Measurements from ENCODE around the gene JCAD. TPM values are rescaled to one million over a fixed set of nuclear protein-coding genes. Genes with fewer than 3 reads are reported as not detected.

The JCAD gene
- total RNA-seq, 4 donors from 2014 or later = 26.6 to 38.5 (median 28.1) TPM

DNA sequence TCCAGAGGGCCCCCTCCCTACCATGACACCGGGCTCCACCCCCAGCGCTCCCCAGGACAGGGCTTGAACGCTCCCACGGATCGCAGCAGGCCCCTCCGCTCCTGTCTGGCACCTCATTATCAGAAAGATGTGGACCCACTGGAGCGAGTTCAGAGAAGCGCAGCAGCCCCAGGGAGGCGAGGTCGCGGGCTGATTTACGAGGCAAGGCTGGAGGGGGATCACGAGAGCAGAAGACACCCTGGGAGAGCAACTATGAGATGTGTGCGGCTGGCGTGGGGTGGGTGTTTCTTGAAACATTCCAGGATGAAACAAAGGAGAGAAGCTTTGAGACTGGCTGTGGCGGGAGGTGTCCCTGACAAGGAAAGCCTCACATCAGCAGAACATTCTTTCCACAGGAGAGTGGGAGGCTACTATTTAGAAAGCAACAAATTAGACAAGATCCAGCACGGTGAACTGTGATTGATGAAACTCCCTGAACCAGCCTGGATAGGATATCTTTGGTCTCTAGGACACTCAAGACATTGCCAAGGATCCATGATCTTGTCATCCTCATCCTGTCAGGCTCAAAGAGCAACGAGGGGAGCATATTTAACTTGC is 66.0 kb downstream of the JCAD start:
- intact Hi-C loops (cut with DNase I) = no loop called here
- Histone ChIP-seq H3K4me3 (replicated peaks in 1 of 3) (no peak overlapping the region), H3K27ac (no peak overlapping the region)

DNA sequence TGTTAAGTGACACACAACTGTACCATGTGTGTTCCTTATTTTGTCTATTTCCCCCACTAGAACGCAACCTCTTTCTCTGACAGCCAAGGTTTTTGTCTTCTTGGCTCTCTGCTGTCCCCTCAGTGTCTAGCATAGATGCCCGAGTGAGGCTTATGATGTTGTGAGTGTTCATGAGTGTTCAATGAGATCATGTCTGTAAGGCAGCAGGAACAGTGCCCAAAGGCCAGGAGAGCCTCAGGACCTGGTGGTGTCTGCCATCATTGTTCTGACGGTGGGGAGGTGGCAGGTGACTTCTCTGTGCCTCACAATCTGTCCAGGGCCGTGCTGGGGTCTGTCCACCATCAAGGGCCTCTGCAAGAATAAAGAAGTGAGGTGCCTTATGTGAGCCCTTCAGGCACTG is 66.5 kb downstream of the JCAD start:
- no peak for DNase-seq
- Histone ChIP-seq H3K9me3 (no peaks in the 10 kb centered on the region), H3K4me3 (replicated peaks in 1 of 3) (no peak overlapping the region), H3K36me3 (no peaks in the 10 kb centered on the region), H3K27ac (no peak overlapping the region), H3K4me1 (peaks cover 7 to 20% of the 10 kb centered on the region in 2 donors), H3K27me3 (no peaks in the 10 kb centered on the region)
- TF ChIP-seq CTCF (IDR thresholded peaks at IDR 0.05) (no peak), POLR2A (IDR thresholded peaks at IDR 0.05) (no peak)
- intact Hi-C loops (cut with DNase I) = no loop called here
- 87 to 88% methylated on average over 4 of the region's 4 CpGs for WGBS, 2 donors

More for the DNA sequence above, 66.0 kb downstream of the JCAD start:
- 87 to 88% methylated on average over 17 to 18 of the region's 18 CpGs for WGBS, 2 donors
- DNase-seq = no peak
- H3K27me3 ChIP-seq = no peaks in the 10 kb centered on the region
- TF ChIP-seq POLR2A (IDR thresholded peaks at IDR 0.05) (no peak), CTCF (IDR thresholded peaks at IDR 0.05) (no peak)
- H3K36me3 ChIP-seq = no peaks in the 10 kb centered on the region
- peaks cover 7 to 20% of the 10 kb centered on the region in 2 donors for H3K4me1 ChIP-seq
- no peaks in the 10 kb centered on the region for H3K9me3 ChIP-seq

DNA sequence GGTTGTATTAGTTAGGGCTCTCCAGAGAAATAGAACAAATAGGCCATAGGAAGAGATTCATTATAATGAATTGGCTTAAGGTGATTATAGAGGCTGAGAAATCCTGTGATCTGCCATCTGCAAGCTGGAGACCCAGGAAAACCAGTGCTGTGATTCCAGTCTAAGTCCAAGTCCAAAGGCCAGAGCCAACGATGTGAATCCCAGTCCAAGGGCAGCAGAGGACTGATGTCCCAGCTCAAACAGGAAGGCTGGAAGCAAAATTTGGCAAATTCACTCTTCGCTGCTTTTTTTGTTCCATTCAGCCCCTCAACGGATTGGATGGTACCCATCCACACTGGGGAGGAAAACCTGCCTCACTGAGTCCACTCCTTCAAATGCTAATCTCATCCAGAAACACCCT is 68.0 kb downstream of the JCAD start:
- no peak overlapping the region for H3K4me3 ChIP-seq (replicated peaks in 1 of 3)
- H3K27me3 ChIP-seq = no peaks in the 10 kb centered on the region
- H3K4me1 ChIP-seq = peaks cover 7 to 16% of the 10 kb centered on the region in 2 donors
- DNase-seq = no peak
- 82 to 97% methylated on average over 3 of the region's 3 CpGs for WGBS, 2 donors
- intact Hi-C loops (cut with DNase I) = no loop called here
- H3K9me3 ChIP-seq = no peaks in the 10 kb centered on the region
- no peak for TF ChIP-seq CTCF (IDR thresholded peaks at IDR 0.05)
- no peak for TF ChIP-seq POLR2A (IDR thresholded peaks at IDR 0.05)
- H3K27ac ChIP-seq = no peak overlapping the region
- no peaks in the 10 kb centered on the region for H3K36me3 ChIP-seq

DNA sequence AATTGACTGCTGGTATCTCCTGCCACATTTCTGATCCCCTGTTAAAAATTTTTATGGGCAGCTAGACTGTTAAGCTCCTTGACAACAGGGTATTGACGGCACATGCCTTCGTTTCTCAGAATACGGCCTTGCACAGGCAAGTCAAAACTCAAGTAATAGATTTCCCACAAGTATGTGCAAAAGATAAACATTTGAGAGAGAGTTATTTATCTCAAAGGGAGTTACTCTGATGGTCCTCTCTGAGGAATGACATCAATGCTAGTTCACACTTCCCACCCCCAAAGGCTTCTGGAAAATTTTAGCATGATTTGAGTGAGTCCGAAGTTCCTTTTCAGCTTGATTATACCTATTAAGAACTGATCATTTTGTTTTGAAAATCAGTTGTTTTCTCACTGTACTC is 71.9 kb downstream of the JCAD start:
- Histone ChIP-seq H3K9me3 (no peaks in the 10 kb centered on the region), H3K27ac (no peak overlapping the region), H3K36me3 (no peaks in the 10 kb centered on the region), H3K4me1 (no peaks in the 10 kb centered on the region), H3K4me3 (replicated peaks in 1 of 3) (no peak overlapping the region), H3K27me3 (no peaks in the 10 kb centered on the region)
- no peak for DNase-seq
- TF ChIP-seq POLR2A (IDR thresholded peaks at IDR 0.05) = no peak
- TF ChIP-seq CTCF (IDR thresholded peaks at IDR 0.05) = no peak
- WGBS, 2 donors = 74 to 82% methylated on average over 4 of the region's 4 CpGs
- intact Hi-C loops (cut with DNase I) = no loop called here

GRCh38 chr10:29982997-29983648 is 76.3 kb downstream of the JCAD start:
- WGBS, 2 donors = 94 to 100% methylated on average over 2 of the region's 2 CpGs
- no peaks in the 10 kb centered on the region for H3K9me3 ChIP-seq
- no peak overlapping the region for H3K4me3 ChIP-seq (replicated peaks in 1 of 3)
- no peaks in the 10 kb centered on the region for H3K27me3 ChIP-seq
- no peak overlapping the region for H3K27ac ChIP-seq
- intact Hi-C loops (cut with DNase I) = no loop called here
- no peaks in the 10 kb centered on the region for H3K36me3 ChIP-seq
- H3K4me1 ChIP-seq = peaks cover 7 to 15% of the 10 kb centered on the region in 2 donors
- DNase-seq = no peak
- TF ChIP-seq CTCF (IDR thresholded peaks at IDR 0.05) (no peak), POLR2A (IDR thresholded peaks at IDR 0.05) (no peak)

Measured in thyroid gland (tissue), 4 donors.